ENCODE results near the gene SLC5A1. TPM values are rescaled to one million over a fixed set of nuclear protein-coding genes. Genes with fewer than 3 reads are reported as not detected.

The SLC5A1 gene
- total and polyA plus RNA-seq, 2 experiments from 2014 or later = 0.03 TPM; not detected in 1

GRCh38 chr22:32103658-32104315 is 60.7 kb downstream of the SLC5A1 start:
- H3K27me3 Mint-ChIP-seq (ENCODE audit: insufficient read depth, low read depth, poor library complexity) = no peaks in the 10 kb centered on the region

GRCh38 chr22:32106930-32107329 is 63.9 kb downstream of the SLC5A1 start:
- Histone ChIP-seq H3F3A (replicated peaks; ENCODE audit: low read depth) (no peaks in the 10 kb centered on the region), H3K9me2 (ENCODE audit: insufficient read depth) (no peaks in the 10 kb centered on the region), H2AFZ (no peak overlapping the region), H3K4me3 (no peak overlapping the region), H3K4me2 (no peak overlapping the region), H3K36me3 (ENCODE audit: insufficient read depth) (no peaks in the 10 kb centered on the region), H3K27me3 (ENCODE audit: insufficient read depth) (no peaks in the 10 kb centered on the region), H3K4me1 (ENCODE audit: insufficient read depth) (no peaks in the 10 kb centered on the region), H3K79me2 (replicated peaks; ENCODE audit: insufficient read depth) (no peaks in the 10 kb centered on the region), H3K27ac (ENCODE audit: low read depth) (no peak overlapping the region), H4K20me1 (replicated peaks; ENCODE audit: insufficient read depth) (no peaks in the 10 kb centered on the region; the same call in 1 of the 2 replicates)
- Mint-ChIP-seq H3K27ac (no peak overlapping the region), H3K36me3 (ENCODE audit: low read depth) (no peaks in the 10 kb centered on the region), H3K4me1 (no peaks in the 10 kb centered on the region; the same call in 2 of the 3 replicates), H3K9me3 (no peaks in the 10 kb centered on the region), H3K4me3 (no peak overlapping the region), H3K27me3 (ENCODE audit: insufficient read depth, low read depth, poor library complexity) (no peaks in the 10 kb centered on the region)
- DNase-seq (ENCODE audit: low spot score) = peak; percentile 72
- ATAC-seq = peak; percentile 90
- TF ChIP-seq ETS1 (IDR thresholded peaks at IDR 0.05) (no peak), EZH2phosphoT487 (IDR thresholded peaks at IDR 0.05; ENCODE audit: unreplicated experiment) (no peak), STAT1 (IDR thresholded peaks at IDR 0.05; ENCODE audit: unreplicated experiment) (no peak), CTCF (conservative IDR thresholded peaks at IDR 0.05; ENCODE audit: low read depth in 2 of 2) (no peak), REST (IDR thresholded peaks at IDR 0.05; ENCODE audit: unreplicated experiment) (peak; percentile 92), NANOG (IDR thresholded peaks at IDR 0.05; ENCODE audit: borderline replicate concordance) (no peak)

More at GRCh38 chr22:32103658-32104315, 60.7 kb downstream of the SLC5A1 start:
- no peak overlapping the region for H3K27ac ChIP-seq (ENCODE audit: low read depth)
- H3K4me1 ChIP-seq (ENCODE audit: insufficient read depth) = no peaks in the 10 kb centered on the region
- no peaks in the 10 kb centered on the region for H3F3A ChIP-seq (replicated peaks; ENCODE audit: low read depth)
- H3K36me3 ChIP-seq (ENCODE audit: insufficient read depth) = no peaks in the 10 kb centered on the region
- H3K27ac Mint-ChIP-seq = no peak overlapping the region
- no peak overlapping the region for H3K4me3 ChIP-seq
- peaks cover 8% of the 10 kb centered on the region; the same call in 1 of the 2 replicates for H3K27me3 ChIP-seq (ENCODE audit: insufficient read depth)
- no peak for ATAC-seq
- H3K36me3 Mint-ChIP-seq (ENCODE audit: low read depth) = no peaks in the 10 kb centered on the region
- no peak overlapping the region for H2AFZ ChIP-seq
- no peaks in the 10 kb centered on the region; the same call in 1 of the 2 replicates for H4K20me1 ChIP-seq (replicated peaks; ENCODE audit: insufficient read depth)
- peak; percentile 21 for DNase-seq (ENCODE audit: low spot score)
- H3K4me1 Mint-ChIP-seq = no peaks in the 10 kb centered on the region; the same call in 2 of the 3 replicates
- no peaks in the 10 kb centered on the region for H3K9me3 Mint-ChIP-seq
- H3K4me3 Mint-ChIP-seq = no peak overlapping the region
- no peak for TF ChIP-seq POLR2AphosphoS5 (IDR thresholded peaks at IDR 0.05; ENCODE audit: low read depth)
- no peak for TF ChIP-seq ZNF114 (CRISPR knock-in tag; IDR thresholded peaks at IDR 0.05)
- TF ChIP-seq NANOG (IDR thresholded peaks at IDR 0.05; ENCODE audit: borderline replicate concordance) = no peak
- TF ChIP-seq CTCF (conservative IDR thresholded peaks at IDR 0.05; ENCODE audit: low read depth in 2 of 2) = peak; percentile 31 to 66; a peak in 3 of 4 replicates
- H3K4me2 ChIP-seq = no peak overlapping the region
- no peaks in the 10 kb centered on the region for H3K9me2 ChIP-seq (ENCODE audit: insufficient read depth)
- H3K79me2 ChIP-seq (replicated peaks; ENCODE audit: insufficient read depth) = no peaks in the 10 kb centered on the region

All from GM23338 (cell line).